ENCODE measurements around the gene CLCN5. TPM values are rescaled to one million over a fixed set of nuclear protein-coding genes. Genes with fewer than 3 reads are reported as not detected.

Gene CLCN5
- total RNA-seq, 4 donors from 2014 or later, result 2.5 to 20.3 (median 17.2) TPM

- no peaks in the 10 kb centered on the region for H3K36me3 ChIP-seq
- no peak for DNase-seq
- H3K4me1 ChIP-seq, result no peaks in the 10 kb centered on the region
- H3K27me3 ChIP-seq, result no peaks in the 10 kb centered on the region
- no peaks in the 10 kb centered on the region for H3K9me3 ChIP-seq
- no peak for TF ChIP-seq CTCF (IDR thresholded peaks at IDR 0.05)
- no peak overlapping the region for H3K27ac ChIP-seq
- no peak overlapping the region for H3K4me3 ChIP-seq
Measured at GRCh38 chrX:50049228-50049627, 126.8 kb downstream of the CLCN5 start.

GRCh38 chrX:50054147-50054546 is 131.8 kb downstream of the CLCN5 start:
- no peaks in the 10 kb centered on the region for H3K27me3 ChIP-seq
- H3K4me1 ChIP-seq, result no peaks in the 10 kb centered on the region
- DNase-seq, result no peak
- no peak overlapping the region for H3K27ac ChIP-seq
- TF ChIP-seq POLR2A (IDR thresholded peaks at IDR 0.05) (no peak), CTCF (IDR thresholded peaks at IDR 0.05) (no peak)
- no peaks in the 10 kb centered on the region for H3K36me3 ChIP-seq
- no peaks in the 10 kb centered on the region for H3K9me3 ChIP-seq
- H3K4me3 ChIP-seq, result no peak overlapping the region

- Histone ChIP-seq H3K4me3 (no peak overlapping the region), H3K27ac (no peak overlapping the region), H3K36me3 (no peaks in the 10 kb centered on the region), H3K9me3 (no peaks in the 10 kb centered on the region), H3K4me1 (no peaks in the 10 kb centered on the region), H3K27me3 (no peaks in the 10 kb centered on the region)
- DNase-seq, result no peak
- no peak for TF ChIP-seq CTCF (IDR thresholded peaks at IDR 0.05)
- no peak for TF ChIP-seq POLR2A (IDR thresholded peaks at IDR 0.05)
Measured at GRCh38 chrX:50066318-50066937, 144.0 kb downstream of the CLCN5 start.

- peak overlapping the region in 2 of 4 donors; percentile 55 to 67 for H3K27ac ChIP-seq
- peak in 2 of 3 donors; percentile 59 to 71 for DNase-seq
- H3K36me3 ChIP-seq, result no peaks in the 10 kb centered on the region
- peak in 3 of 6 experiments; percentile 23 to 32 (median 24) for TF ChIP-seq CTCF (IDR thresholded peaks at IDR 0.05)
- peak in 1 of 2 donors; percentile 40 for TF ChIP-seq POLR2A (IDR thresholded peaks at IDR 0.05)
- H3K27me3 ChIP-seq, result no peaks in the 10 kb centered on the region
- peak overlapping the region in 2 of 4 donors; percentile 28 to 42 for H3K4me3 ChIP-seq
- no peaks in the 10 kb centered on the region for H3K4me1 ChIP-seq
- H3K9me3 ChIP-seq, result no peaks in the 10 kb centered on the region
Measured at GRCh38 chrX:50067435-50068284, 145.3 kb downstream of the CLCN5 start.

- H3K27ac ChIP-seq, result peak overlapping the region in 2 of 4 donors; percentile 55 to 67
- TF ChIP-seq CTCF (IDR thresholded peaks at IDR 0.05) (no peak), POLR2A (IDR thresholded peaks at IDR 0.05) (no peak)
- H3K4me1 ChIP-seq, result no peaks in the 10 kb centered on the region
- H3K27me3 ChIP-seq, result no peaks in the 10 kb centered on the region
- peak in 1 of 3 donors; percentile 47 for DNase-seq
- H3K4me3 ChIP-seq, result peak overlapping the region in 2 of 4 donors; percentile 28 to 42
- no peaks in the 10 kb centered on the region for H3K9me3 ChIP-seq
- no peaks in the 10 kb centered on the region for H3K36me3 ChIP-seq
Measured at GRCh38 chrX:50068285-50068563, 145.8 kb downstream of the CLCN5 start.

Measured in Peyer's patch (tissue), 4 donors.